HG02678 (cell line): ENCODE measurements around the gene OPCML.

ENCODE experiments used
- ATAC-seq: cut with Tn5 transposase; IDR thresholded peaks from one replicate; pipeline ENCODE4 v1.9.1; 2021; ENCODE audit warnings: mild to moderate bottlenecking, moderate library complexity; ENCODE audit not compliant: unreplicated experiment

Gene OPCML

GRCh38 chr11:132831272-132831671 is 701.0 kb downstream of the OPCML start:
- ATAC-seq: no peak

- ATAC-seq: no peak
Measured at GRCh38 chr11:132824642-132825041, 707.7 kb downstream of the OPCML start.

GRCh38 chr11:132822276-132822675 is 710.0 kb downstream of the OPCML start:
- ATAC-seq: no peak

- ATAC-seq: no peak
Measured at GRCh38 chr11:132821499-132821898, 710.8 kb downstream of the OPCML start.

GRCh38 chr11:132821014-132821413 is 711.3 kb downstream of the OPCML start:
- ATAC-seq: no peak

- ATAC-seq: no peak
Measured at GRCh38 chr11:132818951-132819350, 713.4 kb downstream of the OPCML start.

- ATAC-seq: no peak
Measured at GRCh38 chr11:132817387-132817786, 714.9 kb downstream of the OPCML start.

- no peak for ATAC-seq
Measured at GRCh38 chr11:132814410-132814809, 717.9 kb downstream of the OPCML start.

- no peak for ATAC-seq
Measured at GRCh38 chr11:132811649-132812048, 720.7 kb downstream of the OPCML start.

GRCh38 chr11:132809070-132809469 is 723.2 kb downstream of the OPCML start:
- ATAC-seq: no peak

GRCh38 chr11:132804258-132804657 is 728.0 kb downstream of the OPCML start:
- ATAC-seq: no peak

- ATAC-seq: no peak
Measured at GRCh38 chr11:132803436-132803835, 728.9 kb downstream of the OPCML start.

- ATAC-seq: no peak
Measured at GRCh38 chr11:132802947-132803346, 729.4 kb downstream of the OPCML start.

- ATAC-seq: no peak
Measured at GRCh38 chr11:132793831-132794230, 738.5 kb downstream of the OPCML start.

GRCh38 chr11:132792341-132793140 is 739.8 kb downstream of the OPCML start:
- ATAC-seq: no peak

GRCh38 chr11:132790971-132791370 is 741.3 kb downstream of the OPCML start:
- ATAC-seq: no peak

GRCh38 chr11:132790466-132790865 is 741.8 kb downstream of the OPCML start:
- no peak for ATAC-seq

GRCh38 chr11:132788816-132789325 is 743.4 kb downstream of the OPCML start:
- ATAC-seq: no peak

- ATAC-seq: no peak
Measured at GRCh38 chr11:132785878-132786277, 746.4 kb downstream of the OPCML start.

GRCh38 chr11:132784441-132784840 is 747.9 kb downstream of the OPCML start:
- no peak for ATAC-seq

- ATAC-seq: no peak
Measured at GRCh38 chr11:132782102-132782501, 750.2 kb downstream of the OPCML start.

- no peak for ATAC-seq
Measured at GRCh38 chr11:132780046-132780445, 752.3 kb downstream of the OPCML start.

- ATAC-seq: no peak
Measured at GRCh38 chr11:132779497-132779896, 752.8 kb downstream of the OPCML start.
